HG03139 (cell line): ENCODE measurements around the gene ANKS4B.
"Not testable (repeated sequence)": the region's sequence is repeated elsewhere in the genome, so short reads cannot be mapped to it uniquely, and the experiment has no call there.

Experiments used
- ATAC-seq: cut with Tn5 transposase; IDR thresholded peaks from one replicate; pipeline ENCODE4 v1.9.1; 2021; ENCODE audit not compliant: unreplicated experiment

Gene ANKS4B

GRCh38 chr16:21260870-21261791 is 27.6 kb downstream of the ANKS4B start:
- ATAC-seq: no peak

DNA sequence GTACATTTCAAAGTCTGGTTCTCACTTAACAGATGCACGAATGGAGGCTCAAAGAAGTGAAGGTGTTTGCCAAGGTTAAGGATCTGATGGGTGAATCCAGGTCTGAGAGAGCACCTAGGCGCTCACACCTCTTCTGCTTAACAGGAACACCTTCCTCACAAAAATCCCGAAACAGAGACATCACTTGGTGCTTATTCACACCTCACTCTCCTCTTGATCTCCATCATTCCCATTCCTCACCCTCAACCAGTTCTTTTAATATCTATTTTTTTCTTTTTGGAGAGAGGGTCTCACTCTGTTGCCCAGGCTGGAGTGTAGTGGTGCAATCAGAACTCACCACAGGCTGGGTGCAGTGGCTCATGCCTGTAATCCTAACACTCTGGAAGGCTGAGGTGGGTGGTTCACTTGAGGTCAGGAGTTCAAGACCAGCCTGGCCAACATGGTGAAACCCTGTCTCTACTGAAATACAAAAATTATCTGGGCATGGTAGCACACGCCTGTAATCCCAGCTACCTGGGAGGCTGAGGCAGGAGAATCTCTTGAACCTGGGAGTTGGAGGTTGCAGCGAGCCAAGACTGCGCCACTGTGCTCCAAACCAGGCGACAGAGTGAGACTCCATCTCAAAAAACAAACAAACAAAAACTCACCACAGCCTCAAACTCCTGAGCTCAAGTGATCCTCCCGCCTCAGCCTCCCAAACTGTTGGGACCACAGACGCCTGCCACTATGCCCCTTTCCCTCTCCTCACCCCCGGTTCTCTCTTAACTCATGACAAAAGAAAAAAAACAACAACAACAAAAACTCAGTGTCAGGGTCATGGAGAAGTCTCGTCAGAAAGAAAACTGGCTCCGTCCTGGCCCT is 29.5 kb downstream of the ANKS4B start:
- ATAC-seq: no peak

GRCh38 chr16:21263640-21264570 is 30.4 kb downstream of the ANKS4B start:
- ATAC-seq: peak; percentile 80

- no peak for ATAC-seq
Measured at GRCh38 chr16:21264571-21265036, 31.1 kb downstream of the ANKS4B start.

DNA sequence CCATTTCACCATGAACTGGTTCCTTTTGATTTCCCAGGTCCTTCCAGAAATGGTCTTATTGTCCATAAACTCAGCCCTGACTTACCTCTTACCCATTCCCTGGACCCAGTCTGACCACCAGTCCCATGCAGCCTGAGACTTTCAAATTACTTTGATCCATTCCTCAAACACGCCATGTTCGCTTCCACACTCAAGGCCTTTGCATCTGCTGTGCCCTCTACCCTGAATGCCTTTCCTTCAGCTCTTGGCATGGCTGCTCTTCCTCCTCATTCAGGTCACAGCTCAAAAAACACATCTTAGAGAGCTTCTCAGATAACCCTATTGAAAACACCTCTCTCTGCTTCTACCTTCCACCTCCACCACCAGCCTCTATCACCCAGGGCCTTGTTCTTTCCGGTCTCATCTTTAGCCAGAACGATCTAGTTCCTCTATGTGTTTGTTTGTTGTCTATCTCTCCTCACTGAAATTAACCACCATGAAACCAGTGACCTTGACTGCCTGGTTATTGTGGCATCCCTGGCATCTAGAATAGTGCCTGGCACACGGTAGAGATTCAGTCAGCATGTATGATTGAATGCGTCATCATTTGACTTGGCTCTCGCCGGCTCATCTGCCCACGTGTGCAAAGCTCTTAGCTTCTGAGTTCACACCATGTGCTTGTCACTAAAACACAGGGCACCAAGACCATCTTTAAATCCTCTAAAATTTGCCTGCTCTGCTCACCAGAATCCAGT is 31.8 kb downstream of the ANKS4B start:
- ATAC-seq: no peak

GRCh38 chr16:21267298-21267697 is 33.8 kb downstream of the ANKS4B start:
- ATAC-seq: no peak

DNA sequence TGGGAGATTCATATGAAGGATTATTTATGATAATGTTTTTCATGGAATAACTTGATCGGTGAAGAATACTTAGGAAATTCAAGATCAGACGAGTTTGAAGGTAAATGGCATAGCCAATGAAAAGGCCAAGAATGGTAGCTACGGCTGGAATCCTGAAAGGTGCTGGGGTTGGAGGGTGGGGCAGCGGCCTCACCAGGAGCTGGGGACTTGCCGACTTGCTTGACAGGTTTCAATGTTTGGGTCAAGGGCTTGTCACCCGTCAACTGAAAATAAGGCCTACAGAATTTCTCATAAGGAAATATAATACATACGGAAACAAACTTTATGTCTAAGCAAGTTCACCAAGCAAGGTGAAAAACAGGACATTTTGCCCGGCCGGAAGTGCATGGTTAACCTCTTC is 34.7 kb downstream of the ANKS4B start:
- no peak for ATAC-seq

DNA sequence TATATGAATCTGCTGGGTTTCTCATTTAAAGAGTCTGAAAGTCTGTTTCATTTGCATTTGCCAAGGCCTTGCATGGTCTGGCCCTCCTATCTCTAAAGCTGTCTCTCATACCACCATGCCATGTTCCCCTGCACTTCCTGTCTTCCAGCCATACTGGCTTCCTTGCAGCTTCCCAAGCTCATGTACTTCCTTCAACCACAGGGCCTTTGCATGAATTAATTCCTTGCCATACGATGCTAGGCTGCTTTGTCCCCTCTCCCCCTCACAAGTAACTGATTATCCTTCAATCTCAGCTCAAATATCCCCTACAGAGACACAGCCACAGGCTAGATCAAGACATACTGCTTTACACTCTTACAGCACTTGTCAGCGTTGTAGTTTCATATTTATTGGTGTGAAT is 38.8 kb downstream of the ANKS4B start:
- ATAC-seq: no peak

GRCh38 chr16:21272763-21273162 is 39.3 kb downstream of the ANKS4B start:
- ATAC-seq: not testable (repeated sequence)

DNA sequence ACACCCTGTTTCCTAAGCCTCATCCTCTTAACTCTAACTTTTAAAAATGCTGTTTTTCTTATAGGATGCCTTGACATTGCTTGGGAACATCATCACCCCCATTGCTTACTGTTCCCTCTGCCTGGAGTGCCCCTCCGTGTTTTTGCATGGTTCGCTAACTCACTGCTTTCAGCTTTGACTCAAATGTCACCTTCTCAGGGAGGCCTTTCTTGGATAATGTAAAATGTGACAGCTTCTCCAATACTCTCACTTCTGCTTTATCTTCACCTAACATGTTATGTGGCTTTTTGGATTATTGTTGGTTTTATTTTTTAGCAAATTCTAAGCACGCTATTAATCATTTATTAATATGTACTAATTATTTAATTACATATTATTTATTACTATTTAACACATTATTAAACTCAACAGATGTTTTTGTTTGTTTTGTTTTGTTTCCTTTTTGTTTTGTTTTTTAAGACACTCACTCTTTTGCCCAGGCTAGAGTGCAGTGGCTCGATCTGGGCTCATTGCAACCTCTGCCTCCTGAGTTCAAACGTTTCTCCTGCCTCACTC is 40.8 kb downstream of the ANKS4B start:
- no peak for ATAC-seq

DNA sequence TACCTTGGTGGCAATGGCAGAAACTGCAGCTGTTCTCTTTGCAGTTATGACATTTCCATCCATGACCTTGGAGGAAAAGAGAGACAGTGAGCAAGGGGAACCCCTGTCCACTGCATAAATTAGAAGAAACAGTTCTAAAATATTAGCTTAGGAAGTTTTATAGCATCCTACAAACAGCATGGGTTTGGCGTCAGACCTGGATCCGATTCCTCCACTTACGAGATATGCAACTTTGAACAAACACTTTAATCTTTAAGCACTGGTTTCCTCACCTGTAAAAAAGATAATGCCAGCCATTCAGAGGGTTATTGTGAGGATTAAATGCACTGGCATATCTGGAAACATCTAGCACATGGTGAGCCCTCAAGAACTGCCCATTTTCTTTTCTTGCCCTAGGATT is 42.0 kb downstream of the ANKS4B start:
- no peak for ATAC-seq

GRCh38 chr16:21276090-21276489 is 42.6 kb downstream of the ANKS4B start:
- no peak for ATAC-seq

GRCh38 chr16:21277045-21277926 is 43.8 kb downstream of the ANKS4B start:
- ATAC-seq: no peak

DNA sequence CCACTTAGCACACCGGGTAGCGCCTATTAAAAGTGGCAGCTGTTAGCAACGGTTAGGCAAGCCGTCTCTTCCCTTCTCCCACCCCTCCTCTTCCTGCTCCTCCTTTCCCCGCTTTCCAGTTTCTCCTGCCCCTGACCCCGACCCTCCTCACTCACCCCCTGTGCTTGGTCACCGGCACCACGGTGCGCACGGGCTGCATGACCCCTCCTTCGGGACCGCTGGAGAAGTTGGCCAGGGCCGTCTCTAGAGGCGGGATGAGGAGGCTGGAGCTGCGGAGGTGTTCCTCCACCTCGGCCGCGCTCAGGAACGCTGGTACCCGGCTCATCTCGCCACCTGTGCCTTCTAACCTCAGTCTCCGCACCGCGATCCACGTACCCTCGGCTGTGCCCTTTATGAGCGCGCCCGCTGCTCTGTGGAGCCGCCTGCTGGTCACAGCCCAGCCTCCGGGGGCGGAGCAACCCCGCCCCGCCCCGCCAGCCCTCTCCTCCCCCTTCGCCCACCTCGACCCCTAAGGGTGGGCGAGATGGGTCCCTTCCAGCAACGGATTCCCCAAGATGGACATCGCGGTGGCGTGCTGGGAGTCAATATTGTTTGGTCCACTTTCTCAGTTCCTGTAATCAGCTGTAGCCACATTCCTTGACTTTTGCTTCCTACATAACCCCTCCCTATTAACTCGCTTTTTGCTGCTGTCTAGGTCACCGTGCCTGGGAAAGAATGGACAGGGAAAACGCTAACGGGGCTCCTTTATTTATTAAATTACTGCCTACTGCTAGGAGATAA is 44.6 kb downstream of the ANKS4B start, which contains the start of gene CRYM:
TSS of gene CRYM (minus strand) at position 364 of the 780 bp plus-strand sequence. CDS start at position 325, 39 bp downstream.
- ATAC-seq: no peak

DNA sequence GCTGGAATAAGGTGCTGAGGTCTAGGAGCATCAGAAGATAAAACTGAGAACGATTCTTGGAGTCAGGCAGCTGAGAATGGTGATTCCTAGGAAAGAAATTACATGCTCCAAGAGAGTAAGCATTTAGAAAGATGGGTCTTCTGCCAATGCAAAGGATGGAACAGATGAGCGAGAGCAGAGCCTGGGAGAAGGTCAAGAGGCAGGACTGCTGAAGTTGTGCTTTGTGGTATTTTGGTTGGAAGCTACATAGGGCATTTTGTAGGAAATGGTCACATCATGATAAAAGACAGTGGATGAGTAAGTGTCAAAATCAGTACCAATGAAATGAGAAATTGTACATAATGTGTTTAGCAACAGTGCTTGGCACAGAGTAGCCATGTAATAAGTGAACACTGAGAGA is 46.0 kb downstream of the ANKS4B start:
- ATAC-seq: no peak

- no peak for ATAC-seq
Measured at GRCh38 chr16:21281698-21282389, 48.3 kb downstream of the ANKS4B start.
